Measurements from ENCODE around the gene CLCA2.

DNA sequence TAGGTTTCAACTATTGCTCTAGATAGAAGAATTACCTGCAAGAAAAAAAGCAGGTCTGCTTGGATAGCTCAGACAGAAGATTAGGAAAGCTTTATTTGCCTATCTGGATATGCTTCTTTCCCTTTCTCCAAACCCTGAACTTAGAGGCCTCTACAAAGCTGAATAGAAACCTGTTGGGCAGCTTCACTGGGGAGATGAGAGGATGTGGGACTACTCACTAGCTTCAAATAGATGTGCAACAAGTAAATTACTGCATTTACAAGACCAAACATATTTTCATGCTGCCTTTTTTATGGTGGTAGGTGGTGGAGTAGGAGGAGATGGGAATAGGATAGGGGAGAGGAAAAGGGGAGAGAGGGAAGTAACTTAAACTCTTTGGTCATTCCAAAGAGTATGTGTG lies 6.4 kb downstream of the CLCA2 start:
- TF ChIP-seq, protein P1, sequence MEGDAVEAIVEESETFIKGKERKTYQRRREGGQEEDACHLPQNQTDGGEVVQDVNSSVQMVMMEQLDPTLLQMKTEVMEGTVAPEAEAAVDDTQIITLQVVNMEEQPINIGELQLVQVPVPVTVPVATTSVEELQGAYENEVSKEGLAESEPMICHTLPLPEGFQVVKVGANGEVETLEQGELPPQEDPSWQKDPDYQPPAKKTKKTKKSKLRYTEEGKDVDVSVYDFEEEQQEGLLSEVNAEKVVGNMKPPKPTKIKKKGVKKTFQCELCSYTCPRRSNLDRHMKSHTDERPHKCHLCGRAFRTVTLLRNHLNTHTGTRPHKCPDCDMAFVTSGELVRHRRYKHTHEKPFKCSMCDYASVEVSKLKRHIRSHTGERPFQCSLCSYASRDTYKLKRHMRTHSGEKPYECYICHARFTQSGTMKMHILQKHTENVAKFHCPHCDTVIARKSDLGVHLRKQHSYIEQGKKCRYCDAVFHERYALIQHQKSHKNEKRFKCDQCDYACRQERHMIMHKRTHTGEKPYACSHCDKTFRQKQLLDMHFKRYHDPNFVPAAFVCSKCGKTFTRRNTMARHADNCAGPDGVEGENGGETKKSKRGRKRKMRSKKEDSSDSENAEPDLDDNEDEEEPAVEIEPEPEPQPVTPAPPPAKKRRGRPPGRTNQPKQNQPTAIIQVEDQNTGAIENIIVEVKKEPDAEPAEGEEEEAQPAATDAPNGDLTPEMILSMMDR (IDR thresholded peaks at IDR 0.05; ENCODE audit: low read depth, low read length), result no peak
- no peak for TF ChIP-seq EZH2phosphoT487 (IDR thresholded peaks at IDR 0.05; ENCODE audit: low read depth)
